SH-SY5Y (cell line): Measurements from ENCODE around the gene ENTREP1.

ENCODE experiments used
- GATA2 ChIP-seq: IDR thresholded peaks from 2 replicates; pipeline ENCODE4 v1.6.1; 2011; ENCODE audit warnings: mild to moderate bottlenecking, low read depth, low read length
- GATA3 ChIP-seq: IDR thresholded peaks from 2 replicates; pipeline ENCODE4 v1.6.1; 2011; ENCODE audit warnings: low read depth, mild to moderate bottlenecking, low read length, moderate library complexity

ENTREP1 gene

GRCh38 chr9:69324549-69325401 is at the start of gene ENTREP1:
ENTREP1 (plus strand) TSS chr9:69325215; CDS start chr9:69325310, 95 bp downstream.
- TF ChIP-seq GATA3 (no peak), GATA2 (no peak)

GRCh38 chr9:69276775-69277174 is 48.2 kb upstream of the ENTREP1 start:
- TF ChIP-seq GATA3 (no peak), GATA2 (no peak)

- TF ChIP-seq GATA3, result no peak
- TF ChIP-seq GATA2, result no peak
Measured at GRCh38 chr9:69279084-69279731, 45.8 kb upstream of the ENTREP1 start.

GRCh38 chr9:69279733-69280132 is 45.3 kb upstream of the ENTREP1 start:
- TF ChIP-seq GATA3 (no peak), GATA2 (no peak)

GRCh38 chr9:69283003-69283402 is 42.0 kb upstream of the ENTREP1 start:
- no peak for TF ChIP-seq GATA2
- no peak for TF ChIP-seq GATA3

GRCh38 chr9:69292078-69292477 is 32.9 kb upstream of the ENTREP1 start:
- no peak for TF ChIP-seq GATA2
- no peak for TF ChIP-seq GATA3

- TF ChIP-seq GATA2 (no peak), GATA3 (no peak)
Measured at GRCh38 chr9:69293156-69293555, 31.9 kb upstream of the ENTREP1 start.

- no peak for TF ChIP-seq GATA3
- TF ChIP-seq GATA2, result no peak
Measured at GRCh38 chr9:69295872-69296552, 29.0 kb upstream of the ENTREP1 start.

- TF ChIP-seq GATA3 (no peak), GATA2 (no peak)
Measured at GRCh38 chr9:69297300-69297980, 27.6 kb upstream of the ENTREP1 start.

GRCh38 chr9:69299315-69299714 is 25.7 kb upstream of the ENTREP1 start:
- TF ChIP-seq GATA2, result no peak
- TF ChIP-seq GATA3, result no peak

GRCh38 chr9:69299826-69300225 is 25.2 kb upstream of the ENTREP1 start:
- no peak for TF ChIP-seq GATA2
- TF ChIP-seq GATA3, result no peak

GRCh38 chr9:69303331-69303730 is 21.7 kb upstream of the ENTREP1 start:
- TF ChIP-seq GATA3, result no peak
- TF ChIP-seq GATA2, result no peak

- TF ChIP-seq GATA2 (no peak), GATA3 (no peak)
Measured at GRCh38 chr9:69307446-69308205, 17.4 kb upstream of the ENTREP1 start.
